Breast epithelium (tissue), 3 donors: Measurements from ENCODE around the gene CGN.

ENCODE experiments used
- POLR2A ChIP-seq: fragments of 450-650 bp; IDR thresholded peaks from one replicate; pipeline ENCODE4 v1.6.1; 2016; ENCODE audit warnings: antibody characterized with exemption, mild to moderate bottlenecking, moderate library complexity
- TF ChIP-seq, protein P1 (sequence below), 3 donors: fragments of 450-650 bp; IDR thresholded peaks; one replicate each; pipeline ENCODE4 v1.5.1; 2016 to 2017; ENCODE audit warnings: antibody characterized with exemption in 3 of 3, mild to moderate bottlenecking in 3 of 3, moderate library complexity in 3 of 3

DNA sequence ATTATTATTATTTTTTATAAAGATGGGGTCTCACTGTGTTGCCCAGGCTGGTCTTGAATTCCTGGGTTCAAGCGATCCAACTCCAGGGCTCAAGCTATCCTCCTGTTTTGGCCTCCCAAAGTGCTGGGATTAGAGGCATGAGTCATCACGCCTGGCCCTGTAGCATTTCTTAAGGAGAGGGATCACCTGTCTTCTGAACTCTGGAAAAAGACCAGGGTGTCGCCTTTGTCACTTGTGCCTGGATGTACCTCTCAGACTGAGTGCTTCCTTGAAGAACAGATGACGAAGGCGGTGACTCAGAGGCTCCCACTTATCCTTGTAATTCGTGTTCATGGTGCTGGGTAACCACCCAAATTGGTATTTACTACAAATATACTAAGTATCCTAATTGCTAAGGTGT lies 2.4 kb upstream of the CGN start:
- TF ChIP-seq POLR2A: no peak
- TF ChIP-seq, protein P1, sequence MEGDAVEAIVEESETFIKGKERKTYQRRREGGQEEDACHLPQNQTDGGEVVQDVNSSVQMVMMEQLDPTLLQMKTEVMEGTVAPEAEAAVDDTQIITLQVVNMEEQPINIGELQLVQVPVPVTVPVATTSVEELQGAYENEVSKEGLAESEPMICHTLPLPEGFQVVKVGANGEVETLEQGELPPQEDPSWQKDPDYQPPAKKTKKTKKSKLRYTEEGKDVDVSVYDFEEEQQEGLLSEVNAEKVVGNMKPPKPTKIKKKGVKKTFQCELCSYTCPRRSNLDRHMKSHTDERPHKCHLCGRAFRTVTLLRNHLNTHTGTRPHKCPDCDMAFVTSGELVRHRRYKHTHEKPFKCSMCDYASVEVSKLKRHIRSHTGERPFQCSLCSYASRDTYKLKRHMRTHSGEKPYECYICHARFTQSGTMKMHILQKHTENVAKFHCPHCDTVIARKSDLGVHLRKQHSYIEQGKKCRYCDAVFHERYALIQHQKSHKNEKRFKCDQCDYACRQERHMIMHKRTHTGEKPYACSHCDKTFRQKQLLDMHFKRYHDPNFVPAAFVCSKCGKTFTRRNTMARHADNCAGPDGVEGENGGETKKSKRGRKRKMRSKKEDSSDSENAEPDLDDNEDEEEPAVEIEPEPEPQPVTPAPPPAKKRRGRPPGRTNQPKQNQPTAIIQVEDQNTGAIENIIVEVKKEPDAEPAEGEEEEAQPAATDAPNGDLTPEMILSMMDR (IDR thresholded peaks at IDR 0.05): no peak
